DMS153 treated with DMSO at 0.1 percent for 48 hours (cell line): ENCODE results near the gene ANKRD61.
"Not testable (repeated sequence)": the region's sequence is repeated elsewhere in the genome, so short reads cannot be mapped to it uniquely, and the experiment has no call there.

Source experiments
- DNase-seq: peaks from one replicate; lab custom pipeline; 2025; ENCODE audit not compliant: unreplicated experiment; lab: John Stamatoyannopoulos, UW

ANKRD61 gene

DNA sequence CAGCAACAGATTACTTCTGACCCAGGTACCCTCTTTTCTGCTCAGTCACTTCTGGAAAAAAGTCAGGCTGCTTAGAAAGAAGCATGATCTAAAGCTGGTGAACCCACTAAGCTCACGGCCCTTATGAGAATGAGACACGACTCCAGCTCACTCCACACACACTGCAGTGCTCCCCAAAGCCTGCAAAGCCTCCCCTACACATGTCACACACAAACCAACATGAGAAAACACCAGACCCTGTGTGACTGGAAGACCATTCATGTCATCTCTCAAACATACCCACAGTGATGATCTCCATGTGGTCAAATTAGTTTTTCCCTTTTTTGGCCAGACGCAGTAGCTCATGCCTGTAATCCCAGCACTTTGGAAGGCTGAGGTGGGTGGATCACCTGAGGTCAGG is 391 bp downstream of the ANKRD61 start:
- no peak for DNase-seq

DNA sequence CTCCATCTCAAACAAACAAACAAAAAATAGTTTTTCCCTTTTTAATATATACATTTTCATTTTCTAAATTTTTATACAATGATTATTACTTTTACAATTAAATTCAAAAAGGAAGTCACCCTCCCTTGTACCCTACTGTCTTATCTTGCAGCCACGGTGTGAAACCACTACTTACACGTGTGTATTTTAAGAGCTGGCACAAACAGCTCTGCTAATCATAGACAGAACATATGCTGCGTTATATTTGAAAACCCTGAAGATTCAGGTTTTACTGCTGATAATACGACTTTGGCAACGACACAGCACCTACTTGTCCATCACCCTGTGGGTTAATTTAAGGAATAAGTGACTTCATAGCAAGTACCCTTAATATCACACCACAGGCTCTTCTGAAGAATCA is 991 bp downstream of the ANKRD61 start:
- no peak for DNase-seq

DNA sequence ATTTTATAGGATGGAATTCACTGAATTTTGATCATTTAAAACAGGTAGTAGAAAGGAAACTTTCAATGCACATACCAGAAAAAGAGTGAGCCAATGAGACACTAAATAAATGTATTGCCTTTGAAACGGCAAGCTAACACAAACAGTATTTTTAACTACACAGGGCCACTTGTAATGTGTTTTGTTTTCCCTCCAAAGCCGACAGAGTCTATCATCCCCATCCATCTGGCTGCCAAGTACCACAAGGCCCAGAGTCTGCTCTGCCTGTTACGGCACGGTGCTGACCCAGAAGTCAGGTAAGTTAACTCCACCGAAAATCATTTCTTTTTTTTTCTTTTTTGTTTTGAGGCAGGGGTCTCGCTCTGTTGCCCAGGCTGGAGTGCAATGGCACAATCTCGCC is 1.5 kb downstream of the ANKRD61 start:
- DNase-seq = no peak

DNA sequence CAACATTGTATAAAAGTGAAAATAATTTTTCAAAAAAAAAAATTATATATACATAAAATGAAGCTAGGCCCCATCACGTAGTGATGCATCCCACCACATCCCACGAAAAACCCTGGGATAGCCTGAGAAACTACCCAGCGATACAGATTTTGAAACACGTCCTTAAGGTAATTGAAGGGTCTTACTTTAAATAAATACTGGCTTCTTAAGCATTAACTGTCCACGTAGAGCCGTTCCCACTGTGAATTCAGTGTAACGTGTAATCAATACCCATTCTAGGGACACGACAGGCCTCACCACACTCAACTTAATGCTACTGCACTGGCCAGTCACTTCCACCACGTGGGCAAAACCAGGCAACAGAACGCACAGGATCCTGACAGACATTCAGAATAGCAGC is 4.0 kb downstream of the ANKRD61 start:
- no peak for DNase-seq

DNA sequence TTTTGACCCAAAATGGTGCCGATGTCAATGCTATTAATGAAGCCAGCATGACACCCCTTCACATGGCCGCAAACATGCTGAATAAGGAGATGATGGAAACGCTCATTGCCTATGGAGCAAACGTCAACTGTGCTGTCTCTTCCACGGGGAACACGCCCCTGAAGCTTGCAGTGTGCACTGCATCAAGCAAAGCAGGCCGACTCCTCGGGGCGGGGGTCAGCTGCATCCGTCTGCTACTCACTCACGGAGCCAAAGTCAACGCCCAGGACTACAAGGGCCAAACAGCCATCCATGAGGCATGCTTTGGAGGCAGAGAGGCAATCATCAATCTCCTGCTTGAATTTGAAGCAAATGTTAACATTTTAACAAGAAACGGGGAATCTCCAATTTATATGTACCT is 4.5 kb downstream of the ANKRD61 start:
- DNase-seq = no peak

DNA sequence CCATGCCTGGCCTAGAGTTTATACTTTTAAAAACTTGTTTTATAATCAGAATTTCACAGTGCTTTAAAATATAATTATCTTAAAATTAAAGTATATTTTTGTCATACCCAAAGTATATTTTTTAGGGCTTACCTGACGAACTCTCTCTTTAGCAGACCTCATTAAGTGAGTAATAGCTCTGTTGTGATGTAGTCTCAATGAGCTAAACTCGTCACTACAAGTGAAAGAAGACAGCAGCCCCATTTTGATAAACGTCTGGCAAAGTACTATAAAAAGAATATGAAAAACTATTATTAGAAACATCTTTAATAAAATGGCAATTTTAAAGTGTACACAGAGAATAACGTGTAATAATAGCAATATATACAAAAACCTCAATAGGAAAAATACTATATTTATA is 18.6 kb downstream of the ANKRD61 start:
- no peak for DNase-seq

DNA sequence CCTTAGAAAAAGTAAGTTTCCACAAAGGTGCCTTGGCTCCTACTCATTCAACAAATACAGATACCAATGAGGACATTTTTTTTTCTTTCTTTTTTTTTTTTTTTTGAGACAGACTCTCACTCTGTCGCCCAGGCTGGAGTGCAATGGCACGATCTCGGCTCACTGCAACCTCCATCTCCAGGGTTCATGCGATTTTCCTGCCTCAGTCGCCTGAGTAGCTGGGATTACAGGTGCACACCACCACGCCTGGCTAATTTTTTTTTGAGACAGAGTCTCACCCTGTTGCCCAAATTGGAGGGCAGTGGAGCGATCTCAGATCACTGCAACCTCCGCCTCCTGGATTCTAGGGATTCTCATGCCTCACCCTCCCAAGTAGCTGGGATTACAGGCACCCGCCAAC is 20.0 kb downstream of the ANKRD61 start:
- not testable (repeated sequence) for DNase-seq

DNA sequence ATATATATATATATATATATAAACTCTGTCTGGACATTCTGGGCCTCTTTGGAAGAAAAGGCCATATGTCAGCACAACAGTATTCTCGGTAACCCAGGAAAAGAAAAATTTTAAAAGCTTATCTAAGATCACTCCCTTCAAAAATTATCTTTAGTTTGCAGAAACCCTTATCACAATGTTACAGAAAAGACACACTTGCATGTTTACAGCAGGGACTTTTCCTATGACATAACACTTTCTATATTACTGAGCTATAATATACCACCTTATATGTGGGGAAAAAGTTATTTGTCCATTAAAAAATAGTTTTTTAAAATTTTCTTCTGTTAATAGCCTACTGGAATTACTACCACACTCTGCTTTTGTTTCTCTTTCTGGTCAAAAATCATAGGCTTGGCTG is 25.4 kb downstream of the ANKRD61 start:
- DNase-seq = no peak

DNA sequence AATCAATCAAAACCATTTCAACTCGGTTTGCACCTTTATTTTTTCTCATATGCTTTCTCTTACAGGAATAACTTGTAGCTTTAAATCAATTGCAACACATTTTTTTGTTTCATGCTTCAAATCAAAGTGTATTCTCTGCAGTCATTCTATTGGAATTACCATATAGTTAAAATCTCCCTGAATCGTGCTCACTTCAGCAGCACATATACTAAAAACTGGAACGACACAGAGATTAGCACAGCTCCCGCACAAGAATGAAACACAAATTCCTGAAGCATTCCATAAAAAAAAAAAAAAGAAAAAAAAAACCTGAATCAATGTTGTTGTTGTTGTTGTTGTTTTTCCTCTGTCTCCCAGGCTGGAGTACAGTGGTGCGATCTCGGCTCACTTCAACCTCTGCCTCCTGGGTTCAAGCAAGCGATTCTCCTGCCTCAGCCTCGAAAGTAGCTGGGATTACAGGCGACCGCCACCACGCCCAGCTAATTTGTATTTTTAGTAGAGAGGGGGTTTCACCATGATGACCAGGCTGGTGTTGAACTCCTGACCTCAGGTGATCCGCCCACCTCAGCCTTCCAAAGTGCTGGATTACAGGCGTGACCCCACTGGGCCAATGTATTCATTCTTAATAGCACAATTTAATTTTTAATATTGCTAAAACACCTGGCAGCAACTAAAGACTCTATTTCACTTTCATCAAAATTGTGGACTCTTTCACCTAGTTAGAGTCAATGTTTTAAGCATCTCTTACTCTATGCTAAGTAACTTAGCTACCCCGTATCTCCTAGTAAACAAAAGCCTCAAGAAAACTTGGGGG is 26.3 kb downstream of the ANKRD61 start:
- no peak for DNase-seq

DNA sequence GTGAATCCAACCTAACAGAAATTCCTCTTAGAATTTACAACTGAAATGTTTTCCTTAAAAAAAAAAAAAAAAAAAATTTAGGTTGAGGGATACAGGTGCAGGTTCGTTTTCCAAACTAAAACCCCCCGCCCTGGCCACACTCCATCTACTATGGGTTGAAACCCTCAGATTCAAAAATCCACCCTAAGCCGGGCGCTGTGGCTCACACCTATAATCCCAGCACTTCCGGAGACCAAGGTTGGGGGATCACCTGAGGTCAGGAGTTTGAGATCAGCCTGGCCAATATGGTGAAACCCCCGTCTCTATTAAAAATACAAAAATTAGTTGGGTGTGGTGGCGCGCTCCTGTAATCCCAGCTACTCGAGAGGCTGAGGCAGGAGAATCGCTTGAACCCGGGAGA is 28.8 kb downstream of the ANKRD61 start:
- DNase-seq = not testable (repeated sequence)

DNA sequence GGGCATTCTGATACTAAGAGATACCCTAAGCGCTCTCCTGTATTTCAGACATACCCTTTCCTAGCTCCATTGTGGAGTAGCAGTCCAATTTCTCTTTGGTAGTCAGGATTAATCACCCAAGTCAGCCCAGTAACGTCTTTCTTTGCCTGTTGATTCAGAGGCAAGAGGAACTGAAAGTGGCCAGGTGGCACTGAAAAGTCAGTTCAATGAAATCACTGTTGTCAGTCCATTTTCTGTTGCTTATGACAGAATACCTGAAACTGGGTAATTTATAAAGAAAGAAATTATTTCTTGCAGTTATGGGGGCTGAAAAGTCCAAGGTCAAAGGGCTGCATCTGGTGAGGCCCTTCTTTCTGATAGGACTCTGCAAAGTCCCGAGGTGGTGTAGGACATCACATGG is 40.2 kb downstream of the ANKRD61 start:
- no peak for DNase-seq

DNA sequence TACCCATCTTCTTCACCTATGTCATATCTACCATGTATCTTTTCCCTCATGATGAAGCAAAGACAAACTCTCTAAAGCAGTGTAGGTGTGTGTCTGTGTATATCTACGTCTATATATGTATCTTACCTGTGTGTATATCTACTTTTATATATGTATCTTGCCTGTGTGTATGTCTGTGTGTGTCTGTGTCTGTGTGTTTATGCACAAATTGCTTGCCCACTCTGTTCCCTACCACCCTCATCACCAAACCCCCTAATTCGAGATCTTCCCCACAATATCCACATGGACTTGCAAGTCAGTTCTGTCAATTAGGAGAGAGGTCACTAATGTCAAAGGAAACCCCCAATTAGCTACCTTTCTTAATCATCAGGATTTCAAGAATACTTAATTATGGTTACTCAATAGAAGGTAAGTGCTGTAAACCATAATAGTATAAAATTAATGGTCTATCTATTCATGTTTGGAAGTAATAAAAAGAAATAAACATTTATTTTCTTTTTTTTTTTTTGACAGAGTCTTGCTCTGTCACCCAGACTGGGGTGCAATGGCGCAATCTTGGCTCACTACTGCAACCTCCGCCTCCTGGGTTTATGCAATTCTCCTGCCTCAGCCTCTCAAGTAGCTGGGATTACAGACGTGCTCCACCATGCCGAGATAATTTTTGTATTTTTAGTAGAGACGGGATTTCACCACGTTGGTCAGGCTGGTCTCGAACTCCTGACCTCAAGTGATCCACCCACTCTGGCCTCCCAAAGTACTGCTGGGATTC is 43.6 kb downstream of the ANKRD61 start:
- no peak for DNase-seq

DNA sequence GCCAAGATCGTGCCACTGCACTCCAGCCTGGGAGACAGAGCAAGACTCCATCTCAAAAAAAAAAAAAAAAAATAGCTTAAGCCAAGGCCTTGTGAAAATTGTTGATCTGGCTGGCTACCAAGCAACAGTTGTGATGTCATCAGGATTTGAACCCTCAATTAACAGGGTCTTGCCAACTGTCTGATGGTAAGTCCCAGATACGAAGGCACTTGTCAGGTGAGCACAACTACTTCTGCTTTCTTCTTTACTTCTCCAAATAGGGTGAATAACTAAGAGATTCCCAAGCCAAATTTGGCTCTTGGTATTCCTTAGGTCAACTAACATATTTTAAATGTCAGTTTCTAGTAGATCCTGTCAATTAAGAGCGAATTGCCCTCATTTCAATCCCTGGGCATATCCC is 47.4 kb downstream of the ANKRD61 start:
- DNase-seq = no peak

DNA sequence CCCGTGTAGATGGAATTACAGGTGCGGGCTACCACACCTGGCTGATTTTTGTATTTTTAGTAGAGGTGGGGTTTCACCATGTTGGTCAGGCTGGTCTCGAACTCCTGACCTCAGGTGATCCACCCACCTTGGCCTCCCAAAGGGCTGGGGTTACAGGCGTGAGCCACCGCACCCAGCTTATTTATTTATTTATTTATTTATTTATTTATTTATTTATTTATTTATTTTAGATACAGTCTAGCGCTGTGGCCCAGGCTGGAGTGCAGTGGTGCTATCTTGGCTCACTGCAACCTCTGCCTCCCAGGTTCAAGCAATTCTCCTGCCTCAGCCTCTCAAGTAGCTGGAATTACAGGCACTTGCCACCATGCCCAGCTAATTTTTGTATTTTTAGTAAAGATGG is 51.9 kb downstream of the ANKRD61 start:
- not testable (repeated sequence) for DNase-seq
